Measurements from ENCODE around the gene PNMT.

PNMT gene

GRCh38 chr17:39676198-39676819, 8.1 kb downstream of the PNMT start (continued):
- TF ChIP-seq, protein P1, sequence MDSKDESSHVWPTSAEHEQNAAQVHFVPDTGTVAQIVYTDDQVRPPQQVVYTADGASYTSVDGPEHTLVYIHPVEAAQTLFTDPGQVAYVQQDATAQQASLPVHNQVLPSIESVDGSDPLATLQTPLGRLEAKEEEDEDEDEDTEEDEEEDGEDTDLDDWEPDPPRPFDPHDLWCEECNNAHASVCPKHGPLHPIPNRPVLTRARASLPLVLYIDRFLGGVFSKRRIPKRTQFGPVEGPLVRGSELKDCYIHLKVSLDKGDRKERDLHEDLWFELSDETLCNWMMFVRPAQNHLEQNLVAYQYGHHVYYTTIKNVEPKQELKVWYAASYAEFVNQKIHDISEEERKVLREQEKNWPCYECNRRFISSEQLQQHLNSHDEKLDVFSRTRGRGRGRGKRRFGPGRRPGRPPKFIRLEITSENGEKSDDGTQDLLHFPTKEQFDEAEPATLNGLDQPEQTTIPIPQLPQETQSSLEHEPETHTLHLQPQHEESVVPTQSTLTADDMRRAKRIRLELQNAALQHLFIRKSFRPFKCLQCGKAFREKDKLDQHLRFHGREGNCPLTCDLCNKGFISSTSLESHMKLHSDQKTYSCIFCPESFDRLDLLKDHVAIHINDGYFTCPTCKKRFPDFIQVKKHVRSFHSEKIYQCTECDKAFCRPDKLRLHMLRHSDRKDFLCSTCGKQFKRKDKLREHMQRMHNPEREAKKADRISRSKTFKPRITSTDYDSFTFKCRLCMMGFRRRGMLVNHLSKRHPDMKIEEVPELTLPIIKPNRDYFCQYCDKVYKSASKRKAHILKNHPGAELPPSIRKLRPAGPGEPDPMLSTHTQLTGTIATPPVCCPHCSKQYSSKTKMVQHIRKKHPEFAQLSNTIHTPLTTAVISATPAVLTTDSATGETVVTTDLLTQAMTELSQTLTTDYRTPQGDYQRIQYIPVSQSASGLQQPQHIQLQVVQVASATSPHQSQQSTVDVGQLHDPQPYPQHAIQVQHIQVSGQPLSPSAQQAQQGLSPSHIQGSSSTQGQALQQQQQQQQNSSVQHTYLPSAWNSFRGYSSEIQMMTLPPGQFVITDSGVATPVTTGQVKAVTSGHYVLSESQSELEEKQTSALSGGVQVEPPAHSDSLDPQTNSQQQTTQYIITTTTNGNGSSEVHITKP (tag by site-specific recombination; IDR thresholded peaks at IDR 0.05) = peak; percentile 93
- TF ChIP-seq SP2 (tag by site-specific recombination; IDR thresholded peaks at IDR 0.05) (peak; percentile 36), ZXDB (tag by site-specific recombination; IDR thresholded peaks at IDR 0.05) (no peak), ZBTB10 (tag by site-specific recombination; IDR thresholded peaks at IDR 0.05) (peak; percentile 71; the same call in 1 of the 2 replicates)

DNA sequence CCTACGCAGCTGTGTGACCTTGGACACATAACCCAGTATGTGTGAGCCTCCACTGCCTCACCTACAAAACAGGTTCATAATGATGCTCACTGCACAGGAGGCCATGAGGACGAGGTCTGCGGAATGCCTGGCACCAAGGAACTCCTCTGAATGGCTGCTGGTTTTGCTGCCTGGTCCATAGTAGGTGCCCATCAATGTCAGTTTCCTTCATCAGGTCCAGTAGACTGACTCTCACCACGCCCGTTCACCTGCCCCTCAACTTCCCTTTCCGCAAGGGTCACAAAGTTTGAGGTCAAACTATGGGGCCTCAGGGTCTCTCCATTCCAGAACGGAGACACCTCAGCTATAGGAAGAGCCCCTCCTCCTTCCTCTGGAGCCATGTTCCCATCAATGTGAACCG, 8.8 kb downstream of the PNMT start:
- peaks cover 17% of the 10 kb centered on the region for H3K4me1 ChIP-seq (ENCODE audit: control insufficient read depth, insufficient read depth, low read length)
- peaks cover 0 to 3% of the 10 kb centered on the region in 2 experiments; a peak in 2 of 3 replicates for H3K36me3 ChIP-seq (ENCODE audit: control insufficient read depth in 2 of 2, insufficient read depth in 1 of 2, low read length in 2 of 2)
- TF ChIP-seq GLI2 (tag by site-specific recombination; IDR thresholded peaks at IDR 0.05; ENCODE audit: borderline replicate concordance, low read depth) = no peak
- no peaks in the 10 kb centered on the region for H3K9me3 ChIP-seq (ENCODE audit: control insufficient read depth, insufficient read depth, low read depth, low read length)
- ChIA-PET POLR2A (interaction anchor here (1.0 to 1.3 kb wide), 2 partner anchors 11 kb away, joined by 3 to 8 read pairs; partner anchors contain the start of gene PGAP3), CTCF (interaction anchor here (0.6 to 4.4 kb wide), 8 partner anchors 11 to 445 kb away, joined by 3 to 22 read pairs (median 4); partner anchors contain the start of gene PGAP3)
- H3K27ac ChIP-seq (ENCODE audit: extremely low read depth, low read depth, low read length) = no peak overlapping the region
- no peak overlapping the region for H3K4me3 ChIP-seq (ENCODE audit: low read depth, low read length)

DNA sequence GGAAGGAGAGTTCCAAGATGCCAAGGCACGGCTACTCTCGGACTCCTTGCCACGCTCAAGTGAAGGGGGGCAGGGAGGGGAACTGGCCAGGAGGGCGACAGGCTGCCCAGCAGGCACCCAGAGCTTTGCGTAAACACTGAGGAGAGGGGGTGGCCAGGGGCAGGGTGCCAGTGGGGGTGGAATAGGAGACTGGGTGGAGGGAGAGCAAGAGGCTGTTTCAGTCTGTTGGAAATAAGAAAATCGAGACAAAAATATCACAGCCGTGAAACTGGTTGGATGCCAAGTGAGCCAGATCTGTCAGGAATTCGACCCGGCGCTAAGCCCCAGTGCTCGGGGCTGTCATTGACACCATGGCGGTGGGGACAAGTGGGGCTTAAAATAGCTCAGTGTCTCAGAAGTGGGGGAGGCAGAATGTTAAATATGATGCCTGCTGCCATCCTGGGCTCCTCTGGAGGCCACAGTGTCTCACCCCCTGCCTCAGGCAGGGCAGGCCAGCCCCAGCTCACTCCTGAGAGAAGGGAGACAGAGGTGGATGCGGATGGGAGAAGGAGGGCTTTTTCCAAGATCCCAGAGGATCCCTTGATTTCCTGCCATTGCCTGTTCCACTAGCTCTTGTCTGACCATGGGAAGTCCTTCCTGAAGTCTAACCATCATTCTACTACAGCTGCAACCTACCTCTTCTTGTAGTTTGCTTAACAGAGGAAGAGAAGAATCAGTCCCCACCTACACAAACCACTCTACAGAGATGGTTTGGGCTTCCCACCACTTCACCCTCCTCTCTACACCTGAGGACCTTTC, 9.5 kb downstream of the PNMT start:
- Histone ChIP-seq H3K9me3 (ENCODE audit: control insufficient read depth, insufficient read depth, low read depth, low read length) (no peaks in the 10 kb centered on the region), H3K36me3 (ENCODE audit: control insufficient read depth in 2 of 2, insufficient read depth in 1 of 2, low read length in 2 of 2) (peaks cover 0 to 3% of the 10 kb centered on the region in 2 experiments; a peak in 2 of 3 replicates), H3K4me1 (ENCODE audit: control insufficient read depth, insufficient read depth, low read length) (peaks cover 17% of the 10 kb centered on the region), H3K4me3 (ENCODE audit: low read depth, low read length) (no peak overlapping the region), H3K27ac (ENCODE audit: extremely low read depth, low read depth, low read length) (no peak overlapping the region)
- ChIA-PET POLR2A (interaction anchor here (1.0 to 1.2 kb wide), 2 partner anchors 10 to 22 kb away, joined by 3 to 4 read pairs; partner anchors contain the start of genes ERBB2 and PGAP3), CTCF (interaction anchor here (0.5 to 4.4 kb wide), 9 partner anchors 9 to 77 kb away, joined by 3 to 22 read pairs (median 4); partner anchors contain the start of genes PGAP3 and PNMT)
- peak; percentile 51 for TF ChIP-seq ZFHX2 (tag by site-specific recombination; conservative IDR thresholded peaks at IDR 0.05)
- TF ChIP-seq, protein P1 (tag by site-specific recombination; IDR thresholded peaks at IDR 0.05) = peak; percentile 61
- no peak for TF ChIP-seq ZNF792 (tag by site-specific recombination; IDR thresholded peaks at IDR 0.05)
- no peak for TF ChIP-seq ZNF830 (tag by site-specific recombination; IDR thresholded peaks at IDR 0.05; ENCODE audit: low read depth)
- TF ChIP-seq ZSCAN5A (tag by site-specific recombination; IDR thresholded peaks at IDR 0.05) = no peak
- TF ChIP-seq EGR2 (tag by site-specific recombination; IDR thresholded peaks at IDR 0.05; ENCODE audit: low read depth) = peak; percentile 60; the same call in 1 of the 2 replicates
- TF ChIP-seq GLIS1 (tag by site-specific recombination; IDR thresholded peaks at IDR 0.05) = peak; percentile 73
- TF ChIP-seq, protein P2, sequence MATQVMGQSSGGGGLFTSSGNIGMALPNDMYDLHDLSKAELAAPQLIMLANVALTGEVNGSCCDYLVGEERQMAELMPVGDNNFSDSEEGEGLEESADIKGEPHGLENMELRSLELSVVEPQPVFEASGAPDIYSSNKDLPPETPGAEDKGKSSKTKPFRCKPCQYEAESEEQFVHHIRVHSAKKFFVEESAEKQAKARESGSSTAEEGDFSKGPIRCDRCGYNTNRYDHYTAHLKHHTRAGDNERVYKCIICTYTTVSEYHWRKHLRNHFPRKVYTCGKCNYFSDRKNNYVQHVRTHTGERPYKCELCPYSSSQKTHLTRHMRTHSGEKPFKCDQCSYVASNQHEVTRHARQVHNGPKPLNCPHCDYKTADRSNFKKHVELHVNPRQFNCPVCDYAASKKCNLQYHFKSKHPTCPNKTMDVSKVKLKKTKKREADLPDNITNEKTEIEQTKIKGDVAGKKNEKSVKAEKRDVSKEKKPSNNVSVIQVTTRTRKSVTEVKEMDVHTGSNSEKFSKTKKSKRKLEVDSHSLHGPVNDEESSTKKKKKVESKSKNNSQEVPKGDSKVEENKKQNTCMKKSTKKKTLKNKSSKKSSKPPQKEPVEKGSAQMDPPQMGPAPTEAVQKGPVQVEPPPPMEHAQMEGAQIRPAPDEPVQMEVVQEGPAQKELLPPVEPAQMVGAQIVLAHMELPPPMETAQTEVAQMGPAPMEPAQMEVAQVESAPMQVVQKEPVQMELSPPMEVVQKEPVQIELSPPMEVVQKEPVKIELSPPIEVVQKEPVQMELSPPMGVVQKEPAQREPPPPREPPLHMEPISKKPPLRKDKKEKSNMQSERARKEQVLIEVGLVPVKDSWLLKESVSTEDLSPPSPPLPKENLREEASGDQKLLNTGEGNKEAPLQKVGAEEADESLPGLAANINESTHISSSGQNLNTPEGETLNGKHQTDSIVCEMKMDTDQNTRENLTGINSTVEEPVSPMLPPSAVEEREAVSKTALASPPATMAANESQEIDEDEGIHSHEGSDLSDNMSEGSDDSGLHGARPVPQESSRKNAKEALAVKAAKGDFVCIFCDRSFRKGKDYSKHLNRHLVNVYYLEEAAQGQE (tag by site-specific recombination; IDR thresholded peaks at IDR 0.05) = no peak
